Stimulated activated CD8-positive, alpha-beta memory T cell treated with anti-CD3 and anti-CD28 coated beads, Interleukin-7, amount 100 ng/mL, for 4 hours (primary cell): Measurements from ENCODE around the gene MAMDC2.

Experiments used
- DNase-seq, 2 donors: peaks; one replicate each; pipeline ENCODE4 v3.0.0-alpha.2; 2020; ENCODE audit warnings: low read depth in 2 of 2

Gene MAMDC2

DNA sequence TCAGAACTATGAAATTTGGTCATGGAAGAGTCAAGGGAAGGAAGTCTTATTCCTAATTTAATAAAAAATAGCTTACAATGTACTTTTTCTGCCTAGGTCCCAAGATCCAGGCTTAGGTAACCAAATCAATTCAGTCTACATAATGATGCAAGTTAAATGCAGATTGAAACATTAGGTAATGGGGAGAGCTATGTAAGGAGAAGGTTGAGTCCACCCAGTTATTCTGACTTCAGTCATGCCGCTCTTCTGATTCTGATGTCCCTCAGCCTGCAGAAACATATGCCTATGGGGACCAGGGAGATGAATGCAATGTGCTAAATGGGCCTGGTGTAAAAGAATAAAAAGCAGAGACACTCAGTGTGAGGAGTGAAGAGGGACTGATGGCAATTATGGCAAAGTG, 63.9 kb downstream of the MAMDC2 start:
- no peak for DNase-seq

DNA sequence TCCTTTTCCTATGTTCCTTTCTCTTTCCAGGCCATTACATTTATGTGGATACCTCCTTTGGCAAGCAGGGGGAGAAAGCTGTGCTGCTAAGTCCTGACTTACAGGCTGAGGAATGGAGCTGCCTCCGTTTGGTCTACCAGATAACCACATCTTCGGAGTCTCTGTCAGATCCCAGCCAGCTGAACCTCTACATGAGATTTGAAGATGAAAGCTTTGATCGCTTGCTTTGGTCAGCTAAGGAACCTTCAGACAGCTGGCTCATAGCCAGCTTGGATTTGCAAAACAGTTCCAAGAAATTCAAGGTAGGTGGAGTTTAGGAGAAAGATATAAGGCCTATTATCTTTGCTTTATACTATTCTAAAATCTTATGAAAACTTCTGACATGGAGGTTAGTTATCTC, 64.5 kb downstream of the MAMDC2 start:
- no peak for DNase-seq

DNA sequence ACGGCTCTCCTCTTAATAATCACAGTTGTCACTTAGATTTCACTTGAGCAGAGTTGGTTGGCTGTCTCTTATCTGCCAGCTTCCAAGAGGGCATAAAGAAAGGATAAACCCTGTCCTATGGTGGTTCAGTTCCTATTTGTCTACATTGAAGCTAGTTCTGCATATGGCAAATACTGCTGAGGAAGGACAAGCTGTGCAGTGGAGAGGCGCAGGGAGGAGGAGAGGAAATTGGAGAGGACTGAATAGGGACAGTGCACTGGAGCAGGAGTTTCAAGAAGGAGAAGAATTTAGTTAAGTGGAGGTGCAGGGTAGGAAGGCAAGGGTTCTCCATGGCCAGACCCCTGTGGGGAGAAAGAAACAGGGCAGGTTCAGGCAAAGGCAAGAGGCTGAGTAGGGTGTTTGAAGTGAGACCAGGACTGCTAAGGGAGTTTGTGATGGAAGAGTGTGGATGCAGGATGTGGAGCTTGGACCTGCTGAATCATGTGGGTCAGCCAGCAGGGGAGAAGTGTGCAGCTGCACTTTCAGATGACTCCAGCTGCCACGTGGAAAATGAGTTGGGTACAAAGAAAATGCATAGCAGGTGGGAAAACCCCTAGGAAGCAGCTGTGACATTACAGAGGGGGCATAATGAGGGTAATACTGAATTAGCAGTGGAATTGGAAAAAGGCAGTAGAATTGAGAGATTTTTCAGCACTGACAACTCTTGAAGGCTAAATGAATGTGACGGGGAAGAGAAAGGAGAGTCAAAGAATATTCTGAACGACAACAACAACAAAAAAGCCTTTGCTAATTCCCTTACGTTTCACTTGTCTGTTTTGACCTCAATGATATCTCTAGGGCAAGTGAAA, 66.8 kb downstream of the MAMDC2 start:
- no peak for DNase-seq

DNA sequence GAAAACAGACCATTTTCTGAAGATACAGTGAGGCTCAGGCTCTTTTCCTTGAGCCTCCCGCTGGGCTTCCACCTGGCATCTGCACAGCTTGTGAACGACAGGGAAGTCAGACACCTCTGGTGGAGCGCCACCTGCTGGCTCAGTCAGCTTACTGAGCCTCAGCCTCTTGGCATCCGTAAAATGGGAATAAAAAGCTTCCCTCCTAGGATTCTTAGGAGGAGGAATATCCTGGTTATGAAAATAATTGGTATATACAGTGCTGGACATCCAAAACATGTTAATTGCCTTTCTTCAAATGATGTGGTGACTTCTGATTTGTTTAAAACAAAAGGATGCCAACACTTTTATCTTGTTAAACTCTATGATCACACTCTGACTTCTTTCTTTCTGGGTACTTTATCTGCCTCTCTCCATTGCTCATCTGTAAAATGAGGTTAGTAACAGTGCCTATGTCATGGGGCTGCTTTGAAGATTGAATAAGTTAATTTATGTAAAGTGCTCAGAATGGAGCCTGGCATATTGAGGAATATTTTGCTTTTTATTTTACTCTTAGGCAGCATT, 67.5 kb downstream of the MAMDC2 start:
- peak; percentile 2 to 13 for DNase-seq

GRCh38 chr9:70111641-70112236, 68.1 kb downstream of the MAMDC2 start:
- no peak for DNase-seq

GRCh38 chr9:70112981-70113380, 69.3 kb downstream of the MAMDC2 start:
- no peak for DNase-seq

DNA sequence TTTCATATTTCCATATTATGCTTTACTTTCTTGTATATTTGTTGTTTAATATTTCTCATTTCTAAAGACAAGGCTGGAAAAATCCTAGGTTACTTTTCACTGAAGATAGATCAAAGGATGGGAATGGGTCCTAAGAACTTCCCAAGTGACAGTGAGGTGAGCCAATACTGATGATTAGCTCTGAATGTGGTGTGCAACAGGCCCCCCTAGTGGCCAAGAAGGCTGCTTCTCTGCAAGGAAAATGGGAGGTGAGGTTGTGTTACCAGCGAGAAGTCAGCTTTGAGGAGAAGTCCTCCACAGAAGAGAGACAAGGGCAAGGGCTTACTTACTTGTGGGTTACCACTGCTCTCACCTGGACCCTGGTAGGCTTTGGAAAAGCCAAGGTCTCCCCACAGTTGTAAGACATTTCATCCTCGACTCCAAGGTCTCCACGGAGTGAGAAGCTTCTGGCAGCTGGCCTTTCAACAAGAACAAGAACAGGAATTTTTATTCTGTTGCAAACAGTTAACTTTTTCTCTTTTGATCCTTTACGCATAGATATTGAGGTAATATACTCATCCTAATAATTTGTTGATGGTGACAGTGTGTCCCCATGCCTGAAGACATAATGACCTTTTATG, 69.9 kb downstream of the MAMDC2 start:
- peak in 1 of 2 donors; percentile 1 for DNase-seq

DNA sequence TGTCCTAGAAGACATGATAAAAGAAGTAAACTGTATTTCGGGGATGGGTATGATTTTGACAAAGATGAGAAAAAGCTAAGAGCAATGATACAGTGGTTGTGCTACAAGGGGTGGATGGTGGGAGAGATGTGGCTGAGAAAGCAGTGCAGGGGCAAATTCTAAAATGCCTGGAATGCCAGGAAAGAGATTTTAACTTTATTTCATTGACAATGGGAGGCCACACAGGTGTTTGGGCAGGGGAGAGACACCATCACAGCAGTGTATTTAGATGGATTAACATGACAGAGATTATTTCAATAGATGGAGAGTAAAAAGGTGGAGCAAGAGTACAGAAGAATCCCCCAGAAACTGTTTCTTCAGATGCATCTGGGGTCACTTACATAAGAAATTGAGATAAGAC, 71.2 kb downstream of the MAMDC2 start:
- no peak for DNase-seq

- no peak for DNase-seq
Measured at GRCh38 chr9:70117835-70118319, 74.2 kb downstream of the MAMDC2 start.

DNA sequence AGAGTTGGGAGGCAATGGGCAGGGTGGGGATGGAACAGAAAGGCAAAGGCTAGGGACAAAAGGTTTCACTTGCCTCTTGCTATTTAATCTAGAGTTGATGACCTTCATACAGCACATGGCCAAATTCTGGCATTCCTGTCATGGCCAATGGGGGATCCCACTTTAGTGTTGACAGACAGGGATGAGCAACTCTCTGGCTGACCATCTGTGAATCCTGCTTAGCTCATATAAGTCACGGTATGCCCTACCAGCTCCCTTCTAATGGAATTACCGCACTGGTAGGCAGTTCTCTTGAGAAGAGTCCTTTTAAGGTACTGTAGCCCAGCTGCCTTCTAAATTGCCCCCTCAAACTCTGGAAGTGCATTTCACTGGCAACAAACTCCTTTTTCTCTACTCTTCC, 76.1 kb downstream of the MAMDC2 start:
- no peak for DNase-seq

GRCh38 chr9:70120834-70121510, 77.3 kb downstream of the MAMDC2 start:
- DNase-seq: no peak

DNA sequence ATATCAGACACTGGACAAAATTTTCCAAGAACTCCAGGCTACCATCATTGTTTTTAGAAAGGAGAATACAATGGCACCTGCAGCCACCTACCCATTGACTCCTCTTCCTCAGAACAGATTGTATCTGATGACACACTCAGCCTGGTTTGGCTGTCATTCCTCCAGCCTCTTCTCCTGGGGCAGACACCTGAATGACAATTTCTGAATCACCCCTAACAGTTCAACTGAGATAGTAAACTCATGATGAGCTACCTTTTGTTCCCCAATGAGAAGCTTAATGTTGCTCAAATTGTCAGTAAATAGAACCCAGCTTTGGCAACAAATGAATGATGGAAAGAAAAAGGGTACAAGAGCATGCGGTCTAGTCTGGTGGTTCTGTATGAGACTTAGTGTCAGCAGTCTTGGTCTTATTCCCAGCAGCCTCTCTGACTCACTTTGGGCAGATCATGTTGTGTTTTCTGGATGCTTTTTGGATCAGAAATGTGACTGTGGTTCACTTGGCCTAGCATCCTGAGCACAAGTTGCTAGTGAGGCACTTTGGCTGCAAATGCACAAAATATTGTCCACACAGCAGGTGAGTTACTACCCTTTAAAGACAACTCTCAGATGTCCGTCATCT, 78.3 kb downstream of the MAMDC2 start:
- no peak for DNase-seq

DNA sequence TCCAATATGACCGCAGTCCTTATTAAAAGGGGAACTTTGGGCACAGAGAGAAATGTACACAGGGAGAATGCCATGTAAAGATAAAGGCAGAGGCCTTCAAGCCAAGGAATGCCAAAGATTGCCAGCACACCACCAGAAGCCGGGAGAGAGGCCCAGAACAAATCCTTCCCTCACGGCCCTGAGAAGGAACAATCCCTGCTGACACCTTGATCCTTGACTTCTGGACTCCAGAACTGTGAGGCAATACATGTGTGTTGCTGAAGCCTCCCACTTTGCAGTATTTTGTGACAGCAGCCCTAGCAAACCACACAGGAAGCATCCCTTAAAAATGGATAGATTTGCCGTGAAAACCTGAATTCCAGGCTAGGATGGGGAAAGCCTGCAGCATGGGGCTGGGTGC, 80.0 kb downstream of the MAMDC2 start:
- no peak for DNase-seq

- no peak for DNase-seq
Measured at GRCh38 chr9:70125621-70126263, 82.1 kb downstream of the MAMDC2 start.

DNA sequence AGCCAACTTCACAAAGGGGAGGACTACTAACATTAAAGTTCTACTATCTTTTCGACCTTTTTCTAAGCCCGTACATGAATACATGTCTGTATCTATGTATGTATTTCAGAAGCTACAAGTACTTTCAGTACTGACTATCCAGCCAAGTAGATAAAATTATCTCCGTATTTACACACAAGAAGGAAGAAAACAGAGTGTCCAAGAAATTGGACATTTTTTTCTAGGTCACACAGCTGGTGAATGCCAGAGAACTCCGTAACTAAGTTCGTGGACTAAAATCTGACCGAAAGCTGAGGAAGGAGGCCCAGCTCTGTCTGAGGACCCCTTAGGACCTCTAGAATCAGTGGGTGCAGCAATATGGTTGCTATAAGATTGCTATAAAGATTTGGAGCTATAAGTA, 83.4 kb downstream of the MAMDC2 start:
- DNase-seq: no peak

DNA sequence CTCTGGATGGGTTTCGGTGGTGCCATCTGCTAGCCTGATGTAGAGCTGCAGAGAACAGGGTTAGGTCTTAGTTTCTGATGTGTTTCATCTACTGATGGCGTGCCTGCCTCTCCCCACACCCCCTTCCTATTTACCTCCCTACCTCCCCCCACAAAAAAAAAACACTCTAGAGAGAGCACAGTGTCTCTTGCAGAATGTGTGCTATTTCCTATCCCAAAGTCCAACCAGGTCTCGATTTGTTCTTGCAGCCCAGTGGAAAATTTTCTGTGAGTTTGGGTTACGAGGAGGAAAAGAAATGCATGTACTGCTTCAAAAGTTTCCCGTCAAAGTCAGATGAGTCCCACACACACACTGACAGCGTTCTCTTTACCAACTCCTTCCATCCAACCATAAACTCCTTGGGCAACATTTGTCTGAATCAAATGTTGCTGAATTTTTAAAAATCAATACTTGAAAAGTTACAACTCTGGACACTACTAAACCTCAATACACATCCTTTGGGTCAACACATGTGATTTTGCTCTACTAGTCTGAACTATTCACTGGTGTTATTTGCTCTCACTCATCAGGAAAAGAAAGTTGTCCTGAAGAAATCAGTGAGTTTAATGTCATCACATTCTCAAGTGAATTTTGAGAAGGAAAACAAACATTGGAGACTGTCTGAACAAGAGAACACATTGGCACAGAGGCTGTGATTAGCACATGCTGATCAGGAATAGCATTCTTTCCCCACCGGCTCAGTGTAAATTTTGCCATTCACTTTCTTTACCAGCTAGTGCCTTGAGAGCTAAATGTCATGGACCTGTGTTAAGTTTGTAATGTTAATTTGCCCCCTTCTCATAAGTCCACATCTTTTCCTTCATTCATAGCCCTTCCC, 84.1 kb downstream of the MAMDC2 start:
- DNase-seq: no peak

DNA sequence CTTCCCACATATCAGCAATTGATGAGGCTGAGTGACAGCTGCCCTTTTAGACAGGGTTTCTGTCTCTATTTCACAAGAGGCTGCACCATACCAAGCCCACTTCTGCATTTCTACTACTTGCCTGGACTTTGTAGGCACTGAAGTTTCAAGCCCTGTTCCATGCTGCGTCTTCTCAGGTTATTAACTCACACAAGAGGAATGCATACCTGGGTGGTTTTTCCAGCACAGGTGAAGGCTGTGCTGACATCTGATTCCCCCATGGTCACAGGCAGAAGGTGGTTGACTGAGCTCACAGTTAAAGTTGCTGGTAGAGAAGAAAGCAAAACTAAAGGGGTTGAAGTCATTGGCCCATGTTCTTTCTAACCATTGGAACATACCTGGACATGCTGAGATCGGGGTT, 86.6 kb downstream of the MAMDC2 start:
- DNase-seq: no peak

DNA sequence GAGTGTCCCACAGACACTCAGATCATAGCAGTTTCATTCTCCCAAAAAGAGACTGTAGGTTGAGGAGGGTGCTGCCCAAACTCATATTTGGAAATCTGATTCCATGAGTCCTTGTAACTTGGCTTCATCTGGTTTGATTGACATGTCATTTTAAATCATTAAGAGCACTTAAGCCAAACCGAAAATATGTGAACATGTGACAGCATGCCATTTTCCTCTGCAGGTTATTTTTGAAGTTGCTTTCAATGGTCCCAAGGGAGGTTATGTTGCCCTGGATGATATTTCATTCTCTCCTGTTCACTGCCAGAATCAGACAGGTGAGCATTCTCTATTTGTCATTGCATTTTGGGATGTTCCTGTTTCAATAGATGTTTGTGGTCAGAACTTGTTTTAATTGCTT, 87.6 kb downstream of the MAMDC2 start:
- no peak for DNase-seq

DNA sequence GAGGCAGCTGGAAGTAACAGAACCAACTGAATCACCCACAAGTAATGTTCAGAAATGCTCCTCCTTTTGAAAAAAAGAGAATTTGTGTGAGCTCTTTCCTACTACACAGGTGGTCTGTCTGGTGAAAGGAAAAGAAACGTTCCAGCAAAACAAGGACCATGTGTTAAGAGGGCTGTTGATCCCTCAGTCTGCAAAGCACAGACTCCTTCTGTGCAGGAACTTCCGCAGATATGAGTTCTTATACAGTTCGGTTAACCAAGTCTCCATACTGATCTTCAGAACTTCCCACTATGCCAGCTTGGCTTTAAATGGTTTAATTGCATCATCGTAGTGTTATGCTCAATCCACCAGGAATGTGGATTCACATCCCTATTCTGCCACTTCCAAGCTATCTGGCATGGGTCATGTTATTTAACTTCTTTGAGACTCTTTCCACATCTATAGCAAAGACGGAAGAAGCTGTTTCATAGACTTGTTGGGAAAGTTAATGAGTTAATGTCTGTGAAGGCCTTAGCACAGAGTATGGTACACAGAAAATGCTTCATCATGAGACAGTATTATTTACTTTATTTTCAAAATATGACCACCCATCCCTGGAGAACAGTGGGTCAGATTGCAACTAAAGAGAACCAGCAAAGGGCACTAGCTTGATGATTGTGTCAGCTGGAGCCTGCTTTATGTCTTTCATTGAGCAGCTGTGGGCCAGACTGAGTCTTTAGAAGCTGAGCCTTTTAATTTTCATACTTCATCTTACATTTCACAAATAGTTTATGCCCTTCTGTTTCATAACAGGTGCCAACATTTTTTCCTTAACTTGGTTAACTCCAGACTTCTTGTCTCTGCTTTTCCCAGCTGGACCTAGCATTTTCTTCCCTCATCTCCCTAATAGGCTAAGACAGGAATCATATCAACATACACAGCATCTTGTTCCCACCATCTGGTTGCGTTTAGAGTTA, 89.9 kb downstream of the MAMDC2 start:
- no peak for DNase-seq
